Activated CD8-positive, alpha-beta T cell treated with anti-CD3 and anti-CD28 coated beads, Interleukin-2, amount 10 ng/mL, durations not matched to agents 7 days and 5 days (primary cell): ENCODE measurements around the gene KCNJ9. TPM values are rescaled to one million over a fixed set of nuclear protein-coding genes. Genes with fewer than 3 reads are reported as not detected.

Experiments used
- ATAC-seq: fragments of 150-1000 bp; cut with Tn5 transposase; one replicate; pipeline ENCODE4 v1.10.0; 2021; ENCODE audit warnings: moderate library complexity
- CTCF ChIA-PET: fragments of 350-600 bp; sonication (Branson Sonifier 250); formaldehyde crosslinking; loops from one replicate; lab custom pipeline; 2021; ENCODE audit warnings: antibody characterized with exemption; lab: Charles Lee
- POLR2A ChIA-PET: fragments of 350-600 bp; sonication (Branson Sonifier 250); formaldehyde crosslinking; loops from one replicate; lab custom pipeline; 2021; ENCODE audit warnings: antibody characterized with exemption; lab: Charles Lee
- DNase-seq: peaks from one replicate; pipeline ENCODE4 v3.0.0-alpha.2; 2020
- H3K27ac Mint-ChIP-seq: one replicate; pipeline ENCODE4 v1.8.0; 2021; ENCODE audit warnings: mild to moderate bottlenecking, mixed read lengths
- H3K27me3 Mint-ChIP-seq: one replicate; pipeline ENCODE4 v1.8.0; 2021; ENCODE audit warnings: low read depth, mixed read lengths
- H3K36me3 Mint-ChIP-seq: one replicate; pipeline ENCODE4 v1.8.0; 2021; ENCODE audit warnings: low read depth, mixed read lengths
- H3K4me1 Mint-ChIP-seq: one replicate; pipeline ENCODE4 v1.8.0; 2021; ENCODE audit warnings: low read depth, mixed read lengths
- H3K4me3 Mint-ChIP-seq: one replicate; pipeline ENCODE4 v1.8.0; 2021; ENCODE audit warnings: mild to moderate bottlenecking, mixed read lengths
- H3K9me3 Mint-ChIP-seq: one replicate; pipeline ENCODE4 v1.8.0; 2022; ENCODE audit warnings: mixed read lengths; ENCODE audit not compliant: insufficient read depth
- total RNA-seq, 2 experiments: library from RNA; stranded (reverse); gene quantifications; one replicate each; pipeline ENCODE4 v1.2.3, GENCODE V29; 2021

Gene KCNJ9
- total RNA-seq, 2 experiments from 2014 or later = not detected

- DNase-seq (no peak), ATAC-seq (no peak)
- Mint-ChIP-seq H3K4me1 (peaks cover 11% of the 10 kb centered on the region), H3K9me3 (no peaks in the 10 kb centered on the region), H3K36me3 (peaks cover 18% of the 10 kb centered on the region), H3K4me3 (no peak overlapping the region), H3K27me3 (no peaks in the 10 kb centered on the region), H3K27ac (no peak overlapping the region)
- POLR2A ChIA-PET = interaction anchor here (1.1 kb wide), 1 partner anchor 59 kb away, joined by 3 read pairs; the partner anchor contains the start of gene PIGM
- CTCF ChIA-PET = interaction anchor here (1.9 kb wide), 1 partner anchor 11 kb away, joined by 10 read pairs; no protein-coding TSS in a partner anchor
Measured at GRCh38 chr1:160090760-160091159, 9.4 kb downstream of the KCNJ9 start.

- H3K27me3 Mint-ChIP-seq = no peaks in the 10 kb centered on the region
- H3K9me3 Mint-ChIP-seq = no peaks in the 10 kb centered on the region
- peaks cover 15% of the 10 kb centered on the region for H3K36me3 Mint-ChIP-seq
- POLR2A ChIA-PET = no interaction called here
- ATAC-seq = no peak
- no peak for DNase-seq
- CTCF ChIA-PET = interaction anchor here (0.9 to 1.9 kb wide), 2 partner anchors 12 to 13 kb away, joined by 3 to 10 read pairs; no protein-coding TSS in a partner anchor
- no peak overlapping the region for H3K27ac Mint-ChIP-seq
- no peak overlapping the region for H3K4me3 Mint-ChIP-seq
- H3K4me1 Mint-ChIP-seq = peaks cover 19% of the 10 kb centered on the region
Measured at GRCh38 chr1:160091666-160092223, 10.4 kb downstream of the KCNJ9 start.

GRCh38 chr1:160092366-160093068 is 11.2 kb downstream of the KCNJ9 start:
- POLR2A ChIA-PET = no interaction called here
- Mint-ChIP-seq H3K4me3 (no peak overlapping the region), H3K27ac (no peak overlapping the region), H3K27me3 (no peaks in the 10 kb centered on the region), H3K9me3 (no peaks in the 10 kb centered on the region), H3K4me1 (peaks cover 26% of the 10 kb centered on the region), H3K36me3 (peaks cover 10% of the 10 kb centered on the region)
- CTCF ChIA-PET = interaction anchor here (0.9 kb wide), 1 partner anchor 12 kb away, joined by 3 read pairs; no protein-coding TSS in a partner anchor
- DNase-seq = no peak
- ATAC-seq = no peak

- ChIA-PET POLR2A (interaction anchor here (1.0 kb wide), 1 partner anchor 168 kb away, joined by 5 read pairs; no protein-coding TSS in a partner anchor), CTCF (interaction anchor here (1.7 kb wide), 1 partner anchor 8 kb away, joined by 11 read pairs; no protein-coding TSS in a partner anchor)
- Mint-ChIP-seq H3K4me1 (peaks cover 28% of the 10 kb centered on the region), H3K27ac (peak overlapping the region; percentile 66), H3K9me3 (no peaks in the 10 kb centered on the region), H3K36me3 (peaks cover 10% of the 10 kb centered on the region), H3K4me3 (no peak overlapping the region), H3K27me3 (no peaks in the 10 kb centered on the region)
- no peak for DNase-seq
- ATAC-seq = no peak
Measured at GRCh38 chr1:160093069-160093395, 11.7 kb downstream of the KCNJ9 start.

- no peak overlapping the region for H3K27ac Mint-ChIP-seq
- H3K4me3 Mint-ChIP-seq = no peak overlapping the region
- H3K36me3 Mint-ChIP-seq = peaks cover 10% of the 10 kb centered on the region
- no peaks in the 10 kb centered on the region for H3K9me3 Mint-ChIP-seq
- peaks cover 28% of the 10 kb centered on the region for H3K4me1 Mint-ChIP-seq
- DNase-seq (no peak), ATAC-seq (no peak)
- ChIA-PET CTCF (interaction anchor here (1.7 kb wide), 1 partner anchor 8 kb away, joined by 11 read pairs; no protein-coding TSS in a partner anchor), POLR2A (interaction anchor here (1.0 to 1.3 kb wide), 2 partner anchors 9 to 169 kb away, joined by 3 to 5 read pairs; no protein-coding TSS in a partner anchor)
- H3K27me3 Mint-ChIP-seq = no peaks in the 10 kb centered on the region
Measured at GRCh38 chr1:160093624-160094290, 12.4 kb downstream of the KCNJ9 start.

- Mint-ChIP-seq H3K4me1 (peaks cover 32% of the 10 kb centered on the region), H3K4me3 (no peak overlapping the region), H3K27ac (no peak overlapping the region), H3K27me3 (no peaks in the 10 kb centered on the region), H3K36me3 (peaks cover 10% of the 10 kb centered on the region), H3K9me3 (no peaks in the 10 kb centered on the region)
- CTCF ChIA-PET = interaction anchor here (1.7 kb wide), 1 partner anchor 9 kb away, joined by 11 read pairs; no protein-coding TSS in a partner anchor
- ATAC-seq (no peak), DNase-seq (no peak)
- POLR2A ChIA-PET = interaction anchor here (1.3 kb wide), 1 partner anchor 9 kb away, joined by 3 read pairs; no protein-coding TSS in a partner anchor
Measured at GRCh38 chr1:160094291-160094625, 12.9 kb downstream of the KCNJ9 start.

GRCh38 chr1:160094806-160095205 is 13.5 kb downstream of the KCNJ9 start:
- Mint-ChIP-seq H3K27ac (no peak overlapping the region), H3K27me3 (no peaks in the 10 kb centered on the region), H3K4me3 (no peak overlapping the region), H3K9me3 (no peaks in the 10 kb centered on the region), H3K36me3 (peaks cover 10% of the 10 kb centered on the region), H3K4me1 (peaks cover 37% of the 10 kb centered on the region)
- POLR2A ChIA-PET = interaction anchor here (1.3 to 1.4 kb wide), 2 partner anchors 10 to 167 kb away, joined by 3 read pairs; partner anchors contain the start of gene DCAF8
- DNase-seq (no peak), ATAC-seq (no peak)
- CTCF ChIA-PET = interaction anchor here (1.7 to 4.7 kb wide), 2 partner anchors 9 kb away, joined by 11 to 88 read pairs; no protein-coding TSS in a partner anchor

- peak overlapping the region; percentile 2 for H3K4me3 Mint-ChIP-seq
- POLR2A ChIA-PET = interaction anchor here (1.4 kb wide), 2 partner anchors 64 to 167 kb away, joined by 3 to 4 read pairs; partner anchors contain the start of genes DCAF8 and PIGM
Measured at GRCh38 chr1:160095382-160096105, 14.2 kb downstream of the KCNJ9 start.

GRCh38 chr1:160096274-160097116 is 15.2 kb downstream of the KCNJ9 start:
- H3K4me3 Mint-ChIP-seq = peak overlapping the region; percentile 88
- ChIA-PET CTCF (interaction anchor here (2.5 to 4.7 kb wide), 3 partner anchors 11 to 50 kb away, joined by 9 to 88 read pairs (median 25); no protein-coding TSS in a partner anchor), POLR2A (interaction anchor here (0.6 to 1.4 kb wide), 4 partner anchors 20 to 245 kb away, joined by 3 to 4 read pairs (median 3); partner anchors contain the start of genes DCAF8 and PIGM)
- peak overlapping the region; percentile 91 for H3K27ac Mint-ChIP-seq
- H3K27me3 Mint-ChIP-seq = no peaks in the 10 kb centered on the region
- peaks cover 52% of the 10 kb centered on the region for H3K4me1 Mint-ChIP-seq
- H3K9me3 Mint-ChIP-seq = no peaks in the 10 kb centered on the region
- DNase-seq = no peak
- no peak for ATAC-seq
- H3K36me3 Mint-ChIP-seq = peaks cover 4% of the 10 kb centered on the region

More at GRCh38 chr1:160095382-160096105, 14.2 kb downstream of the KCNJ9 start:
- H3K27ac Mint-ChIP-seq = peak overlapping the region; percentile 31
- no peaks in the 10 kb centered on the region for H3K27me3 Mint-ChIP-seq
- DNase-seq = no peak
- no peak for ATAC-seq
- H3K9me3 Mint-ChIP-seq = no peaks in the 10 kb centered on the region
- peaks cover 42% of the 10 kb centered on the region for H3K4me1 Mint-ChIP-seq
- CTCF ChIA-PET = interaction anchor here (2.5 to 4.7 kb wide), 3 partner anchors 10 to 49 kb away, joined by 9 to 88 read pairs (median 25); no protein-coding TSS in a partner anchor
- peaks cover 10% of the 10 kb centered on the region for H3K36me3 Mint-ChIP-seq
